ENCODE data around the gene SPARCL1. TPM values are rescaled to one million over a fixed set of nuclear protein-coding genes. Genes with fewer than 3 reads are reported as not detected.

The SPARCL1 gene, protein sequence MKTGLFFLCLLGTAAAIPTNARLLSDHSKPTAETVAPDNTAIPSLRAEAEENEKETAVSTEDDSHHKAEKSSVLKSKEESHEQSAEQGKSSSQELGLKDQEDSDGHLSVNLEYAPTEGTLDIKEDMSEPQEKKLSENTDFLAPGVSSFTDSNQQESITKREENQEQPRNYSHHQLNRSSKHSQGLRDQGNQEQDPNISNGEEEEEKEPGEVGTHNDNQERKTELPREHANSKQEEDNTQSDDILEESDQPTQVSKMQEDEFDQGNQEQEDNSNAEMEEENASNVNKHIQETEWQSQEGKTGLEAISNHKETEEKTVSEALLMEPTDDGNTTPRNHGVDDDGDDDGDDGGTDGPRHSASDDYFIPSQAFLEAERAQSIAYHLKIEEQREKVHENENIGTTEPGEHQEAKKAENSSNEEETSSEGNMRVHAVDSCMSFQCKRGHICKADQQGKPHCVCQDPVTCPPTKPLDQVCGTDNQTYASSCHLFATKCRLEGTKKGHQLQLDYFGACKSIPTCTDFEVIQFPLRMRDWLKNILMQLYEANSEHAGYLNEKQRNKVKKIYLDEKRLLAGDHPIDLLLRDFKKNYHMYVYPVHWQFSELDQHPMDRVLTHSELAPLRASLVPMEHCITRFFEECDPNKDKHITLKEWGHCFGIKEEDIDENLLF
- total RNA-seq (2022; extraction: Qiagen RNA extraction; ENCODE audit: low read depth), result not detected in 5 replicates

DNA sequence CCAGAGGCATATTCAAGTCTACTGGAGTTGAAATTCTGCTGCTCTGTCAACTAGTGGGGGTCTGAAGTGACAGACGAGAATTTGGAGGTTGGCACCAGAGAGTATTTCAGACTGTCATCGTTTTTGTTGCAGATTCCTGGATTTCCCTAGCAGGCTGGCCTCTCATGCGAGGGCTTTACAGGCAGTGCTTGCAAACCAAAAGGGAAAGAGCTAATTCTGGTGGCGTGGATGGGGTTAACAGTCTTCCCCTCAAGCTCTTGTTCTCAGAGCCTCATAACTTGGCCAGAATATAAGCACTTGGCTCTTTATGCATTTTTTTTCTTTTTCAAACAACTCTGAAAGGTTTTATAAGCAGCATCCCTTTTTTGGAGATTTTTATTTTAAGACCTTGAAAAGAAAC, at the start of gene SPARCL1:
Gene SPARCL1 (minus strand): TSS at position 190 of the 400 bp plus-strand sequence. CDS start 29,802 bp downstream, outside the sequence.

Other genes with a start within 250 kb of the SPARCL1 start
- gene HSD17B13, start 206.5 kb downstream of the SPARCL1 start, total RNA-seq (2022; extraction: Qiagen RNA extraction; ENCODE audit: low read depth), result 0.06 to 0.10 TPM (median 0.07 TPM) in 3 of 5 replicates, not detected in the others
- 42.6 to 59.8 TPM (median 54.4 TPM) in 5 replicates for gene HSD17B11, start 138.2 kb downstream of the SPARCL1 start, total RNA-seq (2022; extraction: Qiagen RNA extraction; ENCODE audit: low read depth)
- gene NUDT9, start 106.8 kb downstream of the SPARCL1 start, total RNA-seq (2022; extraction: Qiagen RNA extraction; ENCODE audit: low read depth), result 26.0 to 28.2 TPM (median 26.5 TPM) in 5 replicates
- not detected in 5 replicates for gene DSPP, start 79.2 kb upstream of the SPARCL1 start, total RNA-seq (2022; extraction: Qiagen RNA extraction; ENCODE audit: low read depth)
- gene DMP1, start 120.9 kb upstream of the SPARCL1 start, total RNA-seq (2022; extraction: Qiagen RNA extraction; ENCODE audit: low read depth), result 0.05 TPM in 1 of 5 replicates, not detected in the others

Measured in A549 treated with GW870086 at 1 μM for 4 hours (cell line).